ENCODE results near the gene TMIE. TPM values are rescaled to one million over a fixed set of nuclear protein-coding genes. Genes with fewer than 3 reads are reported as not detected.
A peak's percentile ranks its signal among the peaks of the same experiment; 100 is the strongest.
"Not testable (repeated sequence)": the region's sequence is repeated elsewhere in the genome, so short reads cannot be mapped to it uniquely, and the experiment has no call there.

The TMIE gene
- total RNA-seq, 1 experiment from 2014 or later, result not detected

DNA sequence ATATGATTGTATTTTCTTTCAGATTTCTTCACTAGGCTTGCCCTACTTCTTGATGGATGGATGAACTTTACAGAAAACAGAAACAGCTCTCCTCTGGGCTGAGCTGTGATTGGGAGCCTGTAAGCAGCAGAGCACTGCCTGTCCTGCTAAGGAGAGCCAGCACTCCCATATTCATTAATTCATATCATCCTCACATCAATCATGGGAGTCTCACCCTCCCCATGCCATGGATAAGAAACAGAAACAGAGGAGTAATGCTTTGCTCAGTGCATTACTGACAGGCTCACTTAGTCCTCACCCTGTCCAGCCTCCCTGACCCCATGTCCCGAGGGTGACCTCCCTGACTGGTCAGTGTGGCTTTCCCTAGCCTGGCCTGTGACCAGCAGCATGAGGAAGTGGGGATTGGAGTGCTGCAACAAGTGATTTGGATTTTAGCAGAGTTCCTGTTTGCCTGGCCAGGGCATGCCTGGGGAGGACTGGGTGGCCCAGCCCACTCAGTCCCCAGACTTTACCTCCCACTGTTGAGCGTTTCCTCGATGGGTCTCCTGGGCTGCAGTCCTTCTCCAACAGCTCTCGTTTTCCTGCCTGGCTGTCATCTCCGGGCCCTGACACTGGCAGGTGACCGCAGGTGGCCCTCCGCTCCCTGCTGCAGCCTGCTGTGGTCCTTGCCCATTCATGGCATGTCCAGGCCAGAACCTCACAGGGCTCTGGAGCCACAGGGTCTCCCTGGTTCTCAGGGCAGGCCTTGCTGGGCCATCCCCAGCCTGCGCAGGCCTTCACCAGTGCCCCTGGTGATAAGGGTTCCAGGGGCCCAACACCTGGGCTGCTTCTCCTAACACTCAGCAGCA, 1.3 kb upstream of the TMIE start:
- no peak overlapping the region for H3K4me3 ChIP-seq

DNA sequence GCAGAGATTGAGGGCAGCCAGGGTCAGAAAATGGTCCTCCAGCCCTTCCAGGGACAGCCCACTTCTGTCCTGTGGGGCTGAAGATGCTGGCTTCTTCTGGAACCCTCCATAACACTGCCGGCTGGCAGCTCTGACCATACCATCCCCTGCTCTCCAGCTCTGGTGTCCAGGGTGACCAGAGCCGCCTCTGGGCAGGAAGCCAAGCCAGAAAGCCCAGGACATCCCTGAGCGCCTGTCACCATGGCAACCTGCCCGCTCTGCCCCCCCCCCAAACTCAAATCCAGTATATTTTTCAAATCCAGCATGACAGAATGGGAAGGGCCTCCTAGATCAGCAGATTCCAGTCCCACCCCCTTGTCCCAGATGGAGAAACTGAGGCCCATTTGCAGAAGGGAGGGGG, 420 bp upstream of the TMIE start:
- Histone ChIP-seq H3K4me3 (no peak overlapping the region), H3K36me3 (no peaks in the 10 kb centered on the region)

More for the DNA sequence above, 1.3 kb upstream of the TMIE start:
- Histone ChIP-seq H3K36me3 (no peaks in the 10 kb centered on the region), H3K27me3 (no peaks in the 10 kb centered on the region), H3K9me3 (no peaks in the 10 kb centered on the region)
- no peak for DNase-seq

DNA sequence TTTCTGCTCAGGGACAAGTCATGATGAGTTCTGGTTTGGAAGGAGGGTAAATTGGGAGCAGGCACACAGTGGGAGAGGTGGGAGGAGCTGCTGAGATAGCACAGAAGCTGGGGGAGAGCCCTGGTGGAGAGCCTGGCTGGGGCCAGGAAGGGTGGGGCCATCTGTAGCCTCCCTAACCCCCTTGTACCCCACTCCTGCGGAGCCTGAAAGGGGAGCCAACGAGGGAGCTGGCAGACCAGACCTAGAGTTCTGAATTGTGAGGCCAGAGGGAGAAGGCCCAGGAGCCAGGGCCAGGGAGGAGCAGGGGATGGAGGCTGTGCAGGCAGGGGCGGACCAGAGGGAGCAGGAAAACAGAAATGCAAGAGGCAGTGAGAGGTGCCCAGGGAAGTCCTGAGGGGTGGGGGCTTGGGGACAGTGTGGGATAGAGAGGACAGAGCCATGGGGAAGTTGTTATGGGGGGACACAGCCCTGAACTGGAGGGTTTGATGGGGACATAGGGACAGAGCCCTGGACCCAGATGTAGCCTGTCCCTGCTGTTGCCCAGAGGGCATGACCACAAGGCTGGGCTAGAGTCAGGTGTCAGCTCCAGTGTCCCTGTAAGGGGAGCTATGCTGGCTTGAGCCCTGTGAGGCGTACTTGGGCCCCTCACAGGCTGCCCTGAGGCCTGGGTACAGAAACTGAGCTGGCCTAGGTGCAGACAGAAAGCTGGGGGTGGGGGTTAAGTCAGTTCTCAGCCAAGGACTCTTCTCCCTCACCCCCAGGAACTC, 1.2 kb downstream of the TMIE start:
- no peaks in the 10 kb centered on the region for H3K27me3 ChIP-seq
- no peaks in the 10 kb centered on the region for H3K9me3 ChIP-seq
- H3K36me3 ChIP-seq, result no peaks in the 10 kb centered on the region
- H3K4me3 ChIP-seq, result no peak overlapping the region
- no peak for DNase-seq

More for the DNA sequence above, 420 bp upstream of the TMIE start:
- DNase-seq, result no peak
- H3K9me3 ChIP-seq, result no peaks in the 10 kb centered on the region
- H3K27me3 ChIP-seq, result no peaks in the 10 kb centered on the region

DNA sequence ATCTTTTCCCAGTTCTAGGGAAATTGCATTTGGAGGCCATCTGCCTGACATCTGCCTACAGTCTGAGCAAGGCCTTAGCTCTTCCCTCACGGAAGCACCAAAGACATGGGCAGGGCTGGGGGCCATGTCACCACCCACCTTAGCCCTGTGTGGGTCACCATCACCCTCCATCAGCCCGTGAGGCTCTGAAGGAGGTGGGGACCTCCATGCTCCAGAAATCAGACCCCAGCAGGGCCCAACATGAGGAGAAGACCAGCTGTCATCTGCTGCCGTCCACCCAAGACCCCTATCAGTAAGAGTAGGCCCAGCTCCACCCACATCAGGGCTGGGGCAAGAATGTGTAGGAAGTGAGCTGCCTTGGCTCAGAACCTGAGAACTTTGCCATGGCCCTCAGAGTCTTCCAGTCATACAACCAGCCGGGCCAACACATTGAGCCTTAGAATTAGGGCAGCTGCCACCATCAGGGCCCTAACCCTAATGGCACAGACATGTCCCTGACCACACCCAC, 1.9 kb downstream of the TMIE start:
- no peaks in the 10 kb centered on the region for H3K27me3 ChIP-seq
- no peaks in the 10 kb centered on the region for H3K9me3 ChIP-seq
- no peak overlapping the region for H3K4me3 ChIP-seq
- DNase-seq, result no peak
- H3K36me3 ChIP-seq, result no peaks in the 10 kb centered on the region

DNA sequence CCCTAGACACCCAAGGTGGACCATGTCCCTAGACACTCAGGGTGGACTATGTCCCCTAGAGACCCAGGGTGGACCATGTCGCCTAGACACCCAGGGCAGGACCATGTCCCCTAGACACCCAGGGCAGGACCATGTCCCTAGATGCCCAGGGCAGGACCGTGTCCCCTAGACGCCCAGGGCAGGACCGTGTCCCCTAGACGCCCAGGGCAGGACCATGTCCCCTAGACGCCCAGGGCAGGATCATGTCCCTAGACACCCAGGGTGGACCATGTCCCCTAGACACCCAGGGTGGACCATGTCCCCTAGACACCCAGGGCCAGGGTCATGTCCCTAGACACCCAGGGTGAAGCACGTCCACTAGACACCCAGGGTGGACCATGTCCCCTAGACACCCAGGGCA, 3.2 kb downstream of the TMIE start:
- not testable (repeated sequence) for H3K36me3 ChIP-seq, H3K4me3 ChIP-seq, DNase-seq, H3K9me3 ChIP-seq, H3K27me3 ChIP-seq

DNA sequence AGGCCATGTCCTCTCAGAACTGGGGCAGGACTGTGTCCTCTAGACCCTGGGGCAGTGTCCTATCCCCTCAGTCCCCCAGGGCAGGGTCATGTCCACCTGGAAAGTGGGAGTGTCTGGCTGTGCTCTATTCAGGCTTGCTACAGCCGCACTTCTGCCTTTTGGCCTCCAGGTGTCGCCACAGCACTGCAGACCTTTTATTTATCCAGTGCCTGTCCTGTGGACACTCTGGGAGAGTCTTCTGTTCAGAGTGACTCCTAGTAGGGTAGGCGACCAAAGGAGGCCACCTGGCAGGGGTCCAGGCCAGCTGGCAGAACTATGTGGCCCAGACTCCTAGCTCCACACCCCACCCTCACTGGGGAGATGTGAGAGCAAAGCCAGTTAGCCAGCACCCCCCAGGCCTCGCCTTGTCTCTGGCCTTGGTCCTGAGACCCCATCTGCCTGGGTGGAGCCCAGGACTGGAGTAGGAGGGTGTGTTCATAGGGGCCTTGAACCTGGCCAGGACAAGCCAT, 3.9 kb downstream of the TMIE start:
- peak; percentile 18 for DNase-seq
- Histone ChIP-seq H3K9me3 (no peaks in the 10 kb centered on the region), H3K27me3 (no peaks in the 10 kb centered on the region), H3K4me3 (no peak overlapping the region), H3K36me3 (no peaks in the 10 kb centered on the region)

DNA sequence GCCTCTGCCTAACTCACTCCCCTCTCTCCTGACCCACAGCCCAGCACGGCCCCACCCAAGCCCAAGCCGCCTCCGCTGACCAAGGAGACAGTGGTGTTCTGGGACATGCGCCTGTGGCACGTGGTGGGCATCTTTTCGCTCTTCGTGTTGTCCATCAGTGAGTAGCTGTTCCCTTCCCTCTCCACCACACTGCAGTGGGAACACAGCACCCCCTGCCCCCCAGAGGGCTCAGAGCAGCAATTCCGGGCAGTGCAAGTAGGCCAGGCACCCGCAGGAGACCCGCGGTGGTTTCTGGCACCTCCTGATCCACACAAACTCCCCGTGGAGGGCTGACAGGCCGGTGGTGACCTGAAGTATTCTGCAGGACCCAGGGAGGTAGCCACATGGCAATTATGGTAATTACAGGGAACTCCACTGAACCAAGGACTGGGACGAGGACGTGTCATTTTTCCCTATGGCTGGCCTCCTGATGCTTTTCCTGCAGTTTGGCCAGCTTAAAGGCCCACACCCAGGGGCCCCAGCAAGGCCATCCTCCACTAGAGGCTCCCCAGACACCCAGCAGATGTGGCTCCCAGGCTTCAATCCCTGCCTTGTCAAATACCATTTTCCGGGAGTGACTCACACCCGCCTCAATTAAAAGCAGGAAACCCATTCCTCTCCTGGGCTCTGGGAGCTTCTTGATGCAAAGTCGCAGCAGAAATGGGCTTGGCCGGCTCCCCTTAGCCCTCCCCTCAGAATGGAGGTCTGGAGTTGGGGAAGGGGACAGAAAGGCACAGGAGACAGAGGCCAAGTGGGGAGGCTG, 4.8 kb downstream of the TMIE start:
- Histone ChIP-seq H3K9me3 (no peaks in the 10 kb centered on the region), H3K4me3 (no peak overlapping the region), H3K36me3 (no peaks in the 10 kb centered on the region), H3K27me3 (no peaks in the 10 kb centered on the region)
- DNase-seq, result no peak

DNA sequence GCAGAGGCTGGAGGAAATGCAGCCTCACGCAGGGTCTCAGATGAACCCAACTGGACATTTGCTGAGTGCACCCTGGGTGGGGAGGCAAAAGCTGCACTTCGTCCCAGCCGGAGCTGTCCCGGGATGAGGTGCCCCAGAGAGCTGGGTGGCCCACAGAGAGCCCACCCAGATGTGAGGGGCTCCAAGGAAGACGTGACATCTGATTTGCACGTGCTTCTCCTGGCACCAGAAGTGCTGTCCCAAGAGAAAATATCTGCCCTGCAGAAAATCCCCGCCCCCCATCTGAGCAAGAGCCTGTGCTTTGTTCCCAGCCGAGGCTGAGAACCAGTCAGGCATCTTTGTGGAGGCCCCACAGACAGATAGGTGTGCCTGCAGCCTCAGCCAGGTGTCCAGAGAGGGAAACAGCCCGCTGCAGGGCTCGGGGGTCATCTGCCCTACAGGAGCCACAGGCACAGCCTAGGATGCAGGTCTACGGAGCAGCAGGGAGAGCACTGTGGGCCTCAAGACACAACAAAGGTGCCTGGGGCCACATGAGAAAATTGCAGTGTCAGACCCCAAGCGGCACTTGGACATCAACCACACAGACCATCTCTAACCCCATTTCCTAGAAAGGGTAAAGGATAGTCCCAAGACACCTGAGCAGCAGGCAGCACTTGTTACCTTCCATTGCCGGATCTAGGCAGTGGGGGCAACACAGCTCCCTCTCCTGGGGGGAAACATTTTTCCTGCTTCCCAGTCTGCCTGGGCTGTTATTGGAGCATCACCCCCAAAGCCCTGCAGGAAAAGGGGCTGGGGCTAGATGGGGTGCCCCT, 5.8 kb downstream of the TMIE start:
- no peaks in the 10 kb centered on the region for H3K36me3 ChIP-seq
- no peaks in the 10 kb centered on the region for H3K9me3 ChIP-seq
- H3K4me3 ChIP-seq, result no peak overlapping the region
- no peaks in the 10 kb centered on the region for H3K27me3 ChIP-seq
- no peak for DNase-seq

DNA sequence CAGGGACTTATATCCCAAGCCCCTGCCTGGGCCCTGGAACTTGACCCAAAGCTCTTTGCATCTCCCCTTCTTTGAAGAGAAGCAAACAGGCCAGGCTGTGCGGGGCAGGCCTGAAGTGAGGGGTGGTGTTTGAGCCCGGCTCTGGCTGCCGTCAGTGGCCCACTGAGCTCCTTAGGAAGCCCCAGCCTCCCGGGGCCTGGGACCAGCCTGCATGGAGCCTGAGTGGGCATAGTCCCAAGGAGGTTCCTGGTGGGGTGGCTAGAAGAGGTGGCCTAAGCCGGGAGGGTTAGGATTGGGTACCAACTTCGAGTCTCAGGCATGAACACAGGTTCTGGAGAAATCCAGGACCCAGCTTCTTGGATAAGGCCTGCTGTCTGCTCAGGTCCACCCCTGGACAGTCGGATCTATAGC, 6.4 kb downstream of the TMIE start:
- H3K27me3 ChIP-seq, result no peaks in the 10 kb centered on the region
- no peaks in the 10 kb centered on the region for H3K9me3 ChIP-seq
- H3K4me3 ChIP-seq, result no peak overlapping the region
- DNase-seq, result no peak
- H3K36me3 ChIP-seq, result no peaks in the 10 kb centered on the region

DNA sequence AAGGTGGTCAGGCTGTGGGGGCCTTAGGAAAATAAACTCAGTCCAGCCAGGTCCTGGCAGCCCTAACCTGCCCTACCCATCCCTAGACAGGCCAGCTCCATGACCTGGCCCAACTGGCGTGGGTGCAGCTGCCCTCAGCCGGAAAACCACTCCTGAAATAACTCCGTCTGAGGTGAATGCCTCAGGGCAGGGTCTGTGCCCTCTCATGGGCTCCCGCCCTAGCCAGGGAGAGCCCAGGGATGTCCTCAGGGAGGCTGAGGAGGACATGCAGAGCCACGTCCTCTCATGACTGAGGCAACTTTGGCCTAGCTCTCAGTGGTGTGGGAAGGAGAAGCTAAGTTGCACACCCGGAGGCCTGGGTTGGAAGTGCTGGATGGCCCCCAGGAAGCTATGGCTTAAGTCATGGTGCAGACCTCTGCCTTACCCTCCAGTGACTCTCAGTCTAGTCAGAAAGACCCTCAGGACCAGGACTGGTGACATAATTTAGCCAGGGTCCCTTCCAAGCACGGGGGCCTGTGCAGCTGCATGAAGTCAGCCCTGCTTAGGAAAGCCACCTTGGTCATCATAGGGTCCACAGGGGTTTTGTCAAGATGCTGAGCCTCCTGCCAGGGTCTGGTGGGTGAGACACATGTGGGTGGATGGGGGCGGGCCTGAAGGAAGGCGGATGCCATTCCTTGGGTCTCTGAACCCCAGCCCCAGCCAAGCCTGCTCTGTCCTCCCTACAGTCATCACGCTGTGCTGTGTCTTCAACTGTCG, 7.4 kb downstream of the TMIE start:
- no peaks in the 10 kb centered on the region for H3K27me3 ChIP-seq
- DNase-seq, result no peak
- H3K9me3 ChIP-seq, result no peaks in the 10 kb centered on the region
- no peaks in the 10 kb centered on the region for H3K36me3 ChIP-seq
- no peak overlapping the region for H3K4me3 ChIP-seq

DNA sequence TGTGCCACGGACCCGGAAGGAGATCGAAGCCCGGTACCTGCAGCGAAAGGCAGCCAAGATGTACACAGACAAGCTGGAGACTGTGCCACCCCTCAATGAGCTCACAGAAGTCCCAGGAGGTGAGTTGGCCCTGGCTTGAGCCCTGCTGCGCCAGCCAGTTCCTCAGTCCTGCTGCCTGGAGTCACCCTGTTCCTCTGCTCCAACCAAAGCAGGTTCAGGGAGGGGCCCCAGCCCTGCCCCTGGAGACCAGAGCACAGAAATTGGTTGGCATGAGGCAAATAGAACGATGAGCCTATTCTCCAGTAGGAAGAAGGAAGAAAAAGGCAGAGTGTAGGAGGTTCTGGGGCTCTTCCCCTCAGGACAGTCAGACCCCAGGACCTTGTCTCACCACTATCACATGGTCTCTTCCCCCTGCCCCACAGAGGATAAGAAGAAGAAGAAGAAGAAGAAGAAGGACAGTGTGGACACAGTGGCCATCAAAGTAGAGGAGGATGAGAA, 8.0 kb downstream of the TMIE start:
- Histone ChIP-seq H3K27me3 (no peaks in the 10 kb centered on the region), H3K4me3 (no peak overlapping the region), H3K9me3 (no peaks in the 10 kb centered on the region), H3K36me3 (no peaks in the 10 kb centered on the region)
- no peak for DNase-seq

DNA sequence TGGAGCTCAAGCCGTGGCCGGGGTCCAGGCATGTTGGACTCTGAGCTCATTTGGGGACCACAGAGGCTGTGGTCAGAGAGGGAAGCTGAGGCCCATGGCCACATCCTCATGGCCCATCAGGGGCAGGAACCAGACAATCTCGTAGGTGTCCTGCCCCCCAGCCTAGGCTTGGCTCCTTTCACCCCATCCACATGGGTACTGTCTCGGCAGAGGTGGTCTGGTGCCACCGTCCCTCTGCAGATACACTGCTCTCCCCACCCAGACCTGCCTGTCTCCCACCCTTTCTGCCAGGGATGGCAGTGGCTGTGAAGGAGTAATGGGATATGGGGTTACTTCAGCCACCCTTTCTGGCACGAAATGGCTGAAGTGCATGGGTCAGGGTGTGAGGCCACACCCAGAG, 8.5 kb downstream of the TMIE start:
- no peaks in the 10 kb centered on the region for H3K27me3 ChIP-seq
- H3K9me3 ChIP-seq, result no peaks in the 10 kb centered on the region
- no peaks in the 10 kb centered on the region for H3K36me3 ChIP-seq
- no peak overlapping the region for H3K4me3 ChIP-seq
- DNase-seq, result no peak

DNA sequence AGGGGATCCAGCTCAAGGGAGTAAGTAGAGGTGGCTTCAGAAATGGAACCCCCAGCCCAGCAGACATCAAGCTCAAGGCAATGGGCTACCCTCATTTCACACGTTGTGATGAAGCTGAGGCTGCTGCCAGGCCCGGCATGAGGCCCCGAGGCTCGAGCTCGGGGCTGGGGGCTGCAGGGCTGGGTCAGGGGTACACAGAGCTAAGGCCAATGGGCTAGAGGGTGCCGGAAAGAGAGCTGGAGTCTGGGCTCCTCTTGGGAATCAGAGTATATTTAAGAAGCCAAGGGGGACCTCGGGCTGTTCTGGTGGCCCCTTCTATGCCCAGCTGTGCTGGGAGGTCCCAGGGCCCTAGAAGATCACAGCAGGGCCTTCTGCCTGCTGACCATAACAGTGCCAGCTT, 9.0 kb downstream of the TMIE start:
- no peak for DNase-seq
- no peaks in the 10 kb centered on the region for H3K27me3 ChIP-seq
- no peaks in the 10 kb centered on the region for H3K9me3 ChIP-seq
- H3K36me3 ChIP-seq, result no peaks in the 10 kb centered on the region
- no peak overlapping the region for H3K4me3 ChIP-seq

DNA sequence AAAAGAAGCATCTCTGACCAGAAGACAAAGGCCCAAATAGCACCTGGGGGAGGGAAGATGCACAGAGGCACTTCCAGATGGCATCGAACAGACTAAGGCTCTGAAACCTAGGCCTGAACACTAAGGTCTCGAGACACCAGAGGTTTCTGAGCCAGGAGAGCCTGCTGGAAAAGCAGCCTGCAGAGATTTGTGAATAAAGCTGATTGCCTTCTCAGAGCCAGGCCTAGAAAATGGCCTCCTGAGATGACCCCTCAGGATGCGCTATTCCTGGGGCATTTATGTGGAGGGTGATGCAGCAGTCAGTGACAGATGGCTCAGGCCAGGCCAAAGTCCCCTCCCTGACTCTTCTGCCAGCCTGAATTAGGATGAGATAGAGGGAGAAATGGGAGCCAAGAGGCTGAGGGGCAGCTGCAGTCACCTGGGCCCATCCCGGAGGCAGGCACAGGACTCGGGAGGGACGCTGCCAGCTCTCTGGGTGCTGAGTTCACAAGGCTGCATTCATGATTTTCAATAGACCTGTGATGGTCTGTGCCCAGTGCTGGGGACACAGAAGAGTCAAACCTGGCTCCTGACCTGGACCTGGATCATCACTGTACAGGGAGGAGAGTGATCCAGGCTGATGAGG, 9.6 kb downstream of the TMIE start:
- no peak for DNase-seq
- H3K9me3 ChIP-seq, result no peaks in the 10 kb centered on the region
- H3K27me3 ChIP-seq, result no peaks in the 10 kb centered on the region
- H3K36me3 ChIP-seq, result no peaks in the 10 kb centered on the region
- no peak overlapping the region for H3K4me3 ChIP-seq

DNA sequence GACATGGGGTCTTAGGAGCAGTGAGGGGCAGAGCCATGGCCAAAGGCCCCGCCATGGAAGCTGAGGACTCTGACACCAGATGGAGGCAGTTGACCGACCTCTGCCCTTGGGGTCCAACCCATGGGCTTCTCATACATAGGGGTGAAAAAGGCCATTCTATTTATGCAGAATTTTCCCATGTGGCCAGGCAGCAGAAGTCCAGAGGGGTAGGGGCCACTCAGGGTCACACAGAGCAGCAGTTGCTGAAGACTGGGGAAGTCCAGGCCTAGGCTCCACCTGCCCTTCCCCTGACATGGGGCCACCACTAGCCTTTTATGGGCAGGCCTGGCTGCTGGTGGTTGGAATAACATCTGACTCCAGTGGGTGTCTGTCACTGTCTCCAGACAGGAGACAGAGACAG, 10.1 kb downstream of the TMIE start:
- no peak for DNase-seq
- H3K4me3 ChIP-seq, result no peak overlapping the region

More for the DNA sequence above, 10.1 kb downstream of the TMIE start:
- Histone ChIP-seq H3K27me3 (no peaks in the 10 kb centered on the region), H3K36me3 (no peaks in the 10 kb centered on the region), H3K9me3 (no peaks in the 10 kb centered on the region)

Measured in MG63 (cell line).